WTC11 (cell line): Measurements from ENCODE around the gene MRC2.

Experiments
- IRF1 ChIP-seq: sonication (generic); formaldehyde crosslinking; IDR thresholded peaks from 2 replicates; pipeline ENCODE4 v1.8.0; 2023; ENCODE audit warnings: missing genetic modification reagents
- TF ChIP-seq, protein P1 (sequence below): fragments of 200-600 bp; IDR thresholded peaks from 2 replicates; pipeline ENCODE4 v1.8.0; 2022; ENCODE audit warnings: antibody characterized with exemption
- TF ChIP-seq, protein P2 (sequence below): sonication (generic); formaldehyde crosslinking; IDR thresholded peaks from 2 replicates; pipeline ENCODE4 v1.8.1; 2022; ENCODE audit warnings: missing genetic modification reagents, borderline replicate concordance
- TF ChIP-seq, protein P3 (sequence below): sonication (generic); formaldehyde crosslinking; IDR thresholded peaks from 2 replicates; pipeline ENCODE4 v1.8.1; 2023; ENCODE audit warnings: mild to moderate bottlenecking, missing genetic modification reagents, moderate library complexity

- TF ChIP-seq, protein P1, sequence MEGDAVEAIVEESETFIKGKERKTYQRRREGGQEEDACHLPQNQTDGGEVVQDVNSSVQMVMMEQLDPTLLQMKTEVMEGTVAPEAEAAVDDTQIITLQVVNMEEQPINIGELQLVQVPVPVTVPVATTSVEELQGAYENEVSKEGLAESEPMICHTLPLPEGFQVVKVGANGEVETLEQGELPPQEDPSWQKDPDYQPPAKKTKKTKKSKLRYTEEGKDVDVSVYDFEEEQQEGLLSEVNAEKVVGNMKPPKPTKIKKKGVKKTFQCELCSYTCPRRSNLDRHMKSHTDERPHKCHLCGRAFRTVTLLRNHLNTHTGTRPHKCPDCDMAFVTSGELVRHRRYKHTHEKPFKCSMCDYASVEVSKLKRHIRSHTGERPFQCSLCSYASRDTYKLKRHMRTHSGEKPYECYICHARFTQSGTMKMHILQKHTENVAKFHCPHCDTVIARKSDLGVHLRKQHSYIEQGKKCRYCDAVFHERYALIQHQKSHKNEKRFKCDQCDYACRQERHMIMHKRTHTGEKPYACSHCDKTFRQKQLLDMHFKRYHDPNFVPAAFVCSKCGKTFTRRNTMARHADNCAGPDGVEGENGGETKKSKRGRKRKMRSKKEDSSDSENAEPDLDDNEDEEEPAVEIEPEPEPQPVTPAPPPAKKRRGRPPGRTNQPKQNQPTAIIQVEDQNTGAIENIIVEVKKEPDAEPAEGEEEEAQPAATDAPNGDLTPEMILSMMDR: no peak
- TF ChIP-seq, protein P2, sequence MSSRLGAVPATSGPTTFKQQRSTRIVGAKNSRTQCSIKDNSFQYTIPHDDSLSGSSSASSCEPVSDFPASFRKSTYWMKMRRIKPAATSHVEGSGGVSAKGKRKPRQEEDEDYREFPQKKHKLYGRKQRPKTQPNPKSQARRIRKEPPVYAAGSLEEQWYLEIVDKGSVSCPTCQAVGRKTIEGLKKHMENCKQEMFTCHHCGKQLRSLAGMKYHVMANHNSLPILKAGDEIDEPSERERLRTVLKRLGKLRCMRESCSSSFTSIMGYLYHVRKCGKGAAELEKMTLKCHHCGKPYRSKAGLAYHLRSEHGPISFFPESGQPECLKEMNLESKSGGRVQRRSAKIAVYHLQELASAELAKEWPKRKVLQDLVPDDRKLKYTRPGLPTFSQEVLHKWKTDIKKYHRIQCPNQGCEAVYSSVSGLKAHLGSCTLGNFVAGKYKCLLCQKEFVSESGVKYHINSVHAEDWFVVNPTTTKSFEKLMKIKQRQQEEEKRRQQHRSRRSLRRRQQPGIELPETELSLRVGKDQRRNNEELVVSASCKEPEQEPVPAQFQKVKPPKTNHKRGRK (CRISPR knock-in tag): no peak
- TF ChIP-seq, protein P3, sequence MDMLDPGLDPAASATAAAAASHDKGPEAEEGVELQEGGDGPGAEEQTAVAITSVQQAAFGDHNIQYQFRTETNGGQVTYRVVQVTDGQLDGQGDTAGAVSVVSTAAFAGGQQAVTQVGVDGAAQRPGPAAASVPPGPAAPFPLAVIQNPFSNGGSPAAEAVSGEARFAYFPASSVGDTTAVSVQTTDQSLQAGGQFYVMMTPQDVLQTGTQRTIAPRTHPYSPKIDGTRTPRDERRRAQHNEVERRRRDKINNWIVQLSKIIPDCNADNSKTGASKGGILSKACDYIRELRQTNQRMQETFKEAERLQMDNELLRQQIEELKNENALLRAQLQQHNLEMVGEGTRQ: no peak
- TF ChIP-seq IRF1 (CRISPR knock-in tag): no peak
Measured at GRCh38 chr17:62627904-62628633, 599 bp downstream of the MRC2 start.
